ENCODE results near the gene DDHD1. TPM values are rescaled to one million over a fixed set of nuclear protein-coding genes. Genes with fewer than 3 reads are reported as not detected.

DDHD1 gene
- total RNA-seq, 1 experiment from 2014 or later: 20.0 TPM

DNA sequence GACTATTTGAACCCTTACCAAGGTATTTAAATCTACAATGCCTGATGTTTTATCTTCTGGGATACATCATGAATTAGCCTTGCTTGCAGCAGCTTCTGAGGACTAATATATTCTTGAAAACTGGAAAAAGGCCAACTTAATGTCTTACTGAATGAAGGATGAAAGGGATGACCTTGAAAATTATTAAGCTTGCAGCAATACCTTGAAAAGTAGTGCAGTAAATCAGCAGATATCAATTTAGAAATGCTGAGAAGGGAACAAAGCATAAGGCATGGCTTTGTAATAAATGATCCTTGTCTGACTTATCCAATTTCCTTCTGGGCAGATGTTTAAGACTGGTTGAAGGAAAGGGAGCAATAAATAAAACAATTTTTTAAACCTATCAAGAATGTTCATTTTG is 165.0 kb downstream of the DDHD1 start:
- Mint-ChIP-seq H3K27ac (no peak overlapping the region), H3K27me3 (ENCODE audit: low read depth) (no peaks in the 10 kb centered on the region; the same call in 1 of the 2 replicates), H3K4me1 (no peaks in the 10 kb centered on the region), H3K36me3 (no peaks in the 10 kb centered on the region), H3K9me3 (peaks cover 3% of the 10 kb centered on the region), H3K4me3 (no peak overlapping the region)
- ChIA-PET CTCF (no interaction called here), POLR2A (no interaction called here)
- TF ChIP-seq, protein P1, sequence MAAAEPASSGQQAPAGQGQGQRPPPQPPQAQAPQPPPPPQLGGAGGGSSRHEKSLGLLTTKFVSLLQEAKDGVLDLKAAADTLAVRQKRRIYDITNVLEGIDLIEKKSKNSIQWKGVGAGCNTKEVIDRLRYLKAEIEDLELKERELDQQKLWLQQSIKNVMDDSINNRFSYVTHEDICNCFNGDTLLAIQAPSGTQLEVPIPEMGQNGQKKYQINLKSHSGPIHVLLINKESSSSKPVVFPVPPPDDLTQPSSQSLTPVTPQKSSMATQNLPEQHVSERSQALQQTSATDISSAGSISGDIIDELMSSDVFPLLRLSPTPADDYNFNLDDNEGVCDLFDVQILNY (CRISPR knock-in tag; IDR thresholded peaks at IDR 0.05): no peak
- TF ChIP-seq NFE2L1 (CRISPR knock-in tag; IDR thresholded peaks at IDR 0.05): no peak
- no peak for TF ChIP-seq NFATC4 (CRISPR knock-in tag; IDR thresholded peaks at IDR 0.05)
- no peak for TF ChIP-seq ZNF317 (CRISPR knock-in tag; IDR thresholded peaks at IDR 0.05; ENCODE audit: borderline replicate concordance, low read depth)
- no peak for TF ChIP-seq GRHL2 (CRISPR knock-in tag; IDR thresholded peaks at IDR 0.05; ENCODE audit: insufficient replicate concordance, severe bottlenecking)
- TF ChIP-seq, protein P2, sequence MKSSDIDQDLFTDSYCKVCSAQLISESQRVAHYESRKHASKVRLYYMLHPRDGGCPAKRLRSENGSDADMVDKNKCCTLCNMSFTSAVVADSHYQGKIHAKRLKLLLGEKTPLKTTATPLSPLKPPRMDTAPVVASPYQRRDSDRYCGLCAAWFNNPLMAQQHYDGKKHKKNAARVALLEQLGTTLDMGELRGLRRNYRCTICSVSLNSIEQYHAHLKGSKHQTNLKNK (CRISPR knock-in tag; IDR thresholded peaks at IDR 0.05): no peak
- TF ChIP-seq SMAD3 (CRISPR knock-in tag; IDR thresholded peaks at IDR 0.05; ENCODE audit: borderline replicate concordance): no peak
- TF ChIP-seq ELF4 (CRISPR knock-in tag; IDR thresholded peaks at IDR 0.05; ENCODE audit: low read depth): no peak
- TF ChIP-seq CBFB (CRISPR knock-in tag; IDR thresholded peaks at IDR 0.05; ENCODE audit: low read depth): no peak
- no peak for TF ChIP-seq ZBTB21 (CRISPR knock-in tag; IDR thresholded peaks at IDR 0.05; ENCODE audit: borderline replicate concordance)
- no peak for TF ChIP-seq IRF2 (CRISPR knock-in tag; IDR thresholded peaks at IDR 0.05; ENCODE audit: borderline replicate concordance, low read depth)
- TF ChIP-seq, protein P3, sequence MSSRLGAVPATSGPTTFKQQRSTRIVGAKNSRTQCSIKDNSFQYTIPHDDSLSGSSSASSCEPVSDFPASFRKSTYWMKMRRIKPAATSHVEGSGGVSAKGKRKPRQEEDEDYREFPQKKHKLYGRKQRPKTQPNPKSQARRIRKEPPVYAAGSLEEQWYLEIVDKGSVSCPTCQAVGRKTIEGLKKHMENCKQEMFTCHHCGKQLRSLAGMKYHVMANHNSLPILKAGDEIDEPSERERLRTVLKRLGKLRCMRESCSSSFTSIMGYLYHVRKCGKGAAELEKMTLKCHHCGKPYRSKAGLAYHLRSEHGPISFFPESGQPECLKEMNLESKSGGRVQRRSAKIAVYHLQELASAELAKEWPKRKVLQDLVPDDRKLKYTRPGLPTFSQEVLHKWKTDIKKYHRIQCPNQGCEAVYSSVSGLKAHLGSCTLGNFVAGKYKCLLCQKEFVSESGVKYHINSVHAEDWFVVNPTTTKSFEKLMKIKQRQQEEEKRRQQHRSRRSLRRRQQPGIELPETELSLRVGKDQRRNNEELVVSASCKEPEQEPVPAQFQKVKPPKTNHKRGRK (CRISPR knock-in tag; IDR thresholded peaks at IDR 0.05; ENCODE audit: borderline replicate concordance): no peak
- TF ChIP-seq SP1 (CRISPR knock-in tag; conservative IDR thresholded peaks at IDR 0.05): no peak
- TF ChIP-seq, protein P4, sequence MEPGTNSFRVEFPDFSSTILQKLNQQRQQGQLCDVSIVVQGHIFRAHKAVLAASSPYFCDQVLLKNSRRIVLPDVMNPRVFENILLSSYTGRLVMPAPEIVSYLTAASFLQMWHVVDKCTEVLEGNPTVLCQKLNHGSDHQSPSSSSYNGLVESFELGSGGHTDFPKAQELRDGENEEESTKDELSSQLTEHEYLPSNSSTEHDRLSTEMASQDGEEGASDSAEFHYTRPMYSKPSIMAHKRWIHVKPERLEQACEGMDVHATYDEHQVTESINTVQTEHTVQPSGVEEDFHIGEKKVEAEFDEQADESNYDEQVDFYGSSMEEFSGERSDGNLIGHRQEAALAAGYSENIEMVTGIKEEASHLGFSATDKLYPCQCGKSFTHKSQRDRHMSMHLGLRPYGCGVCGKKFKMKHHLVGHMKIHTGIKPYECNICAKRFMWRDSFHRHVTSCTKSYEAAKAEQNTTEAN (CRISPR knock-in tag; IDR thresholded peaks at IDR 0.05): no peak
- TF ChIP-seq, protein P5, sequence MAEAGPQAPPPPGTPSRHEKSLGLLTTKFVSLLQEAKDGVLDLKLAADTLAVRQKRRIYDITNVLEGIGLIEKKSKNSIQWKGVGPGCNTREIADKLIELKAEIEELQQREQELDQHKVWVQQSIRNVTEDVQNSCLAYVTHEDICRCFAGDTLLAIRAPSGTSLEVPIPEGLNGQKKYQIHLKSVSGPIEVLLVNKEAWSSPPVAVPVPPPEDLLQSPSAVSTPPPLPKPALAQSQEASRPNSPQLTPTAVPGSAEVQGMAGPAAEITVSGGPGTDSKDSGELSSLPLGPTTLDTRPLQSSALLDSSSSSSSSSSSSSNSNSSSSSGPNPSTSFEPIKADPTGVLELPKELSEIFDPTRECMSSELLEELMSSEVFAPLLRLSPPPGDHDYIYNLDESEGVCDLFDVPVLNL (CRISPR knock-in tag; IDR thresholded peaks at IDR 0.05; ENCODE audit: borderline replicate concordance, low read depth): no peak
- TF ChIP-seq, protein P6, sequence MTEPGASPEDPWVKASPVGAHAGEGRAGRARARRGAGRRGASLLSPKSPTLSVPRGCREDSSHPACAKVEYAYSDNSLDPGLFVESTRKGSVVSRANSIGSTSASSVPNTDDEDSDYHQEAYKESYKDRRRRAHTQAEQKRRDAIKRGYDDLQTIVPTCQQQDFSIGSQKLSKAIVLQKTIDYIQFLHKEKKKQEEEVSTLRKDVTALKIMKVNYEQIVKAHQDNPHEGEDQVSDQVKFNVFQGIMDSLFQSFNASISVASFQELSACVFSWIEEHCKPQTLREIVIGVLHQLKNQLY (CRISPR knock-in tag; IDR thresholded peaks at IDR 0.05): no peak
- no peak for TF ChIP-seq TCF7 (CRISPR knock-in tag; IDR thresholded peaks at IDR 0.05; ENCODE audit: low read depth)
- TF ChIP-seq KAT7 (CRISPR knock-in tag; IDR thresholded peaks at IDR 0.05; ENCODE audit: borderline replicate concordance): no peak
- no peak for DNase-seq (ENCODE audit: low spot score)
- ATAC-seq: no peak

DNA sequence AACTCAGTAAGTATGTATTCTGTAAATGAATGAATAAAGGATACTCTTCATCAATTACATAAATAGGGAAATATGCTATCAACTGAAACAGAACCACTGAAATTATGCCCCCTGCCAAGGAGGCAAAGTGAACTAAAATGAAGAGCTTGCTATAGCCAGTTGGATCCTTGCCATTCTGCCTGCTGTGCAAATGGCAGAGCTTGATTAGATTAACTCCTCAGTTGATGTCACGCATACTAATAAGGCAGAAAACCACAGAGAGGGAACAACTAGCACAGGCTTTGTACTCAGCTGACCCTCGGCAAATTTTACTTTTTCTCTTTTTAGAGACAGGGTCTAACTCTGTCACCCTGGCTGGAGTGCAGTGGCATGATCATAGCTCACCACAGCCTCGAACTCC is 165.6 kb downstream of the DDHD1 start:
- H3K4me1 Mint-ChIP-seq: no peaks in the 10 kb centered on the region
- no peaks in the 10 kb centered on the region for H3K27me3 Mint-ChIP-seq (ENCODE audit: low read depth)
- DNase-seq (ENCODE audit: low spot score) (no peak), ATAC-seq (no peak)
- ChIA-PET POLR2A (interaction anchor here (0.6 kb wide), 1 partner anchor 144 kb away, joined by 4 read pairs; no protein-coding TSS in a partner anchor), CTCF (no interaction called here)
- no peaks in the 10 kb centered on the region for H3K36me3 Mint-ChIP-seq
- no peak overlapping the region for H3K4me3 Mint-ChIP-seq
- no peak overlapping the region for H3K27ac Mint-ChIP-seq
- peaks cover 3% of the 10 kb centered on the region for H3K9me3 Mint-ChIP-seq
- TF ChIP-seq ZNF396 (CRISPR knock-in tag; IDR thresholded peaks at IDR 0.05; ENCODE audit: borderline replicate concordance) (no peak), EMX1 (CRISPR knock-in tag; IDR thresholded peaks at IDR 0.05) (no peak), ESRRA (CRISPR knock-in tag; IDR thresholded peaks at IDR 0.05; ENCODE audit: borderline replicate concordance) (no peak), JUN (CRISPR knock-in tag; IDR thresholded peaks at IDR 0.05) (no peak), NFATC4 (CRISPR knock-in tag; IDR thresholded peaks at IDR 0.05) (no peak), NFE2L1 (CRISPR knock-in tag; IDR thresholded peaks at IDR 0.05) (no peak), ZNF317 (CRISPR knock-in tag; IDR thresholded peaks at IDR 0.05; ENCODE audit: borderline replicate concordance, low read depth) (no peak), NR3C1 (CRISPR knock-in tag; conservative IDR thresholded peaks at IDR 0.05; ENCODE audit: low read depth) (no peak), ZNF219 (CRISPR knock-in tag; IDR thresholded peaks at IDR 0.05; ENCODE audit: borderline replicate concordance) (no peak)
- TF ChIP-seq, protein P7, sequence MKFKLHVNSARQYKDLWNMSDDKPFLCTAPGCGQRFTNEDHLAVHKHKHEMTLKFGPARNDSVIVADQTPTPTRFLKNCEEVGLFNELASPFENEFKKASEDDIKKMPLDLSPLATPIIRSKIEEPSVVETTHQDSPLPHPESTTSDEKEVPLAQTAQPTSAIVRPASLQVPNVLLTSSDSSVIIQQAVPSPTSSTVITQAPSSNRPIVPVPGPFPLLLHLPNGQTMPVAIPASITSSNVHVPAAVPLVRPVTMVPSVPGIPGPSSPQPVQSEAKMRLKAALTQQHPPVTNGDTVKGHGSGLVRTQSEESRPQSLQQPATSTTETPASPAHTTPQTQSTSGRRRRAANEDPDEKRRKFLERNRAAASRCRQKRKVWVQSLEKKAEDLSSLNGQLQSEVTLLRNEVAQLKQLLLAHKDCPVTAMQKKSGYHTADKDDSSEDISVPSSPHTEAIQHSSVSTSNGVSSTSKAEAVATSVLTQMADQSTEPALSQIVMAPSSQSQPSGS (CRISPR knock-in tag; IDR thresholded peaks at IDR 0.05; ENCODE audit: borderline replicate concordance, low read depth): no peak
- TF ChIP-seq, protein P8, sequence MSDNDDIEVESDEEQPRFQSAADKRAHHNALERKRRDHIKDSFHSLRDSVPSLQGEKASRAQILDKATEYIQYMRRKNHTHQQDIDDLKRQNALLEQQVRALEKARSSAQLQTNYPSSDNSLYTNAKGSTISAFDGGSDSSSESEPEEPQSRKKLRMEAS (CRISPR knock-in tag; IDR thresholded peaks at IDR 0.05): no peak
- TF ChIP-seq, protein P9, sequence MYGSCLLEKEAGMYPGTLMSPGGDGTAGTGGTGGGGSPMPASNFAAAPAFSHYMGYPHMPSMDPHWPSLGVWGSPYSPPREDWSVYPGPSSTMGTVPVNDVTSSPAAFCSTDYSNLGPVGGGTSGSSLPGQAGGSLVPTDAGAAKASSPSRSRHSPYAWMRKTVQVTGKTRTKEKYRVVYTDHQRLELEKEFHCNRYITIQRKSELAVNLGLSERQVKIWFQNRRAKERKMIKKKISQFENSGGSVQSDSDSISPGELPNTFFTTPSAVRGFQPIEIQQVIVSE (CRISPR knock-in tag; IDR thresholded peaks at IDR 0.05; ENCODE audit: borderline replicate concordance): no peak
